Measurements from ENCODE around the gene RBBP5. TPM values are rescaled to one million over a fixed set of nuclear protein-coding genes. Genes with fewer than 3 reads are reported as not detected.
"Not testable (repeated sequence)": the region's sequence is repeated elsewhere in the genome, so short reads cannot be mapped to it uniquely, and the experiment has no call there.

RBBP5 gene
- total and polyA plus RNA-seq, 10 donors = 4.2 to 23.4 (median 17.7) TPM

DNA sequence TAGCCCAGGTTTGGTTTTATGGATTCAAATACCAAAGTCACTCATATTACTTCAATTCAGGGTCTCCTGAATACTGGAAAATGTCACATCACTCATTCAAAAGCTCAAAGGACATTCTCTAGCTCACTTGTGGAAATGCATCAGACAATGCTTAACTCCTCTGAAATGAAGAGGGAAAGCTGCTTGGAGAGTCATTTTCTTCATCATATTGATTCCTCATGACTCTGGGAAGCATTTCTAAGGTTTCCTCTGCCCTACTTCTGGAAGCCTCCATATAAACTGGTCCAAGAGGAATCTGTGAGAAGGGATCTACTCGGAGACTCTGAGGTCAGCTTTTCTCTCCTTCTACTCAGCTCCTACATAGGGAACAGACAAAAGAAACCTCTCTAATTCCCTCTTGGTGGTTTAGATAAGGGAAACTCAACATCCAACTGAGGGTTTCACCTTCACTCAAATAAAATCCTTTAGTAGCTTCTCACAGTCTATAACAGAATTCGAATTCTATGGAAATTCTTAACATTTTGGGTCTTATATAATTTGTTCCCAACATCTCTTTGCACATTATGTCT lies 36.4 kb upstream of the RBBP5 start:
- peaks cover 0 to 27% (median 21%) of the 10 kb centered on the region in 8 donors for H3K9me3 ChIP-seq
- H3K36me3 ChIP-seq = peaks cover 14 to 100% (median 95%) of the 10 kb centered on the region in 6 donors
- H3K4me3 ChIP-seq = no peak overlapping the region
- 93 to 100% (median 95%) methylated on average over 2 of the region's 2 CpGs for WGBS, 5 donors
- no peak for DNase-seq
- intact Hi-C loops (cut with DNase I; ENCODE audit: low total_unique reads) = no loop called here
- TF ChIP-seq CTCF (IDR thresholded peaks at IDR 0.05 in 8 of 11, conservative IDR thresholded peaks at IDR 0.05 in 3 of 11) (no peak), POLR2AphosphoS5 (IDR thresholded peaks at IDR 0.05) (no peak), POLR2A (IDR thresholded peaks at IDR 0.05) (no peak)
- H3K27me3 ChIP-seq (replicated peaks in 1 of 7) = no peaks in the 10 kb centered on the region
- no peaks in the 10 kb centered on the region for H3K4me1 ChIP-seq
- no peak overlapping the region for H3K27ac ChIP-seq

- H3K4me3 ChIP-seq; H3K27me3 ChIP-seq (replicated peaks in 1 of 7); H3K27ac ChIP-seq; intact Hi-C loops (cut with DNase I; ENCODE audit: low total_unique reads); DNase-seq; H3K4me1 ChIP-seq: not testable (repeated sequence)
- peaks cover 0 to 27% (median 21%) of the 10 kb centered on the region in 8 donors for H3K9me3 ChIP-seq
- WGBS, 5 donors = 76 to 100% (median 97%) methylated on average over 2 to 3 of the region's 3 CpGs
- H3K36me3 ChIP-seq = peaks cover 14 to 98% (median 85%) of the 10 kb centered on the region in 6 donors
Observed at GRCh38 chr1:205155665-205156377, 34.0 kb upstream of the RBBP5 start.

DNA sequence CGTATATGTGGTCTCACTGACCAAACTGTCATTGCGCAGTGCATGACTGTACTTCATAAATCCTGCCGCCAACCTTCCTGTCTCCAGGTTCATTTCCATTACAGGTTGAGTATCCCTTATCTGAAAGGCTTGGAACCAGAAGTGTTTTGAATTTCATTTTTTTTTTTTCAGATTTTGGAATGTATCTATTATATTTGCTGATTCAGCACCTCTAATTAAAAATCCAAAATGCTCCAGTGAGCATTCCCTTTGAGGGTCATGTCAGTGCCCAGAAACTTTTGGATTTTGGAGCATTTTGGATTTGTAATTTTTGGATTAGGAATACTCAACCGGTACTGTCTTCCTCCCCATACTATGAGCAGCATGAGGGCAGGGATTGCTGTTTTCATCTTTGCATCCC lies 30.7 kb upstream of the RBBP5 start:
- Histone ChIP-seq H3K9me3 (peaks cover 0 to 23% (median 21%) of the 10 kb centered on the region in 8 donors), H3K27me3 (replicated peaks in 1 of 7) (no peaks in the 10 kb centered on the region), H3K4me1 (no peaks in the 10 kb centered on the region), H3K36me3 (peaks cover 11 to 98% (median 72%) of the 10 kb centered on the region in 6 donors), H3K4me3 (no peak overlapping the region), H3K27ac (no peak overlapping the region)
- WGBS, 5 donors = 92 to 98% (median 97%) methylated on average over 4 of the region's 4 CpGs
- no peak for TF ChIP-seq POLR2A (IDR thresholded peaks at IDR 0.05)
- intact Hi-C loops (cut with DNase I; ENCODE audit: low total_unique reads) = no loop called here
- DNase-seq = no peak

DNA sequence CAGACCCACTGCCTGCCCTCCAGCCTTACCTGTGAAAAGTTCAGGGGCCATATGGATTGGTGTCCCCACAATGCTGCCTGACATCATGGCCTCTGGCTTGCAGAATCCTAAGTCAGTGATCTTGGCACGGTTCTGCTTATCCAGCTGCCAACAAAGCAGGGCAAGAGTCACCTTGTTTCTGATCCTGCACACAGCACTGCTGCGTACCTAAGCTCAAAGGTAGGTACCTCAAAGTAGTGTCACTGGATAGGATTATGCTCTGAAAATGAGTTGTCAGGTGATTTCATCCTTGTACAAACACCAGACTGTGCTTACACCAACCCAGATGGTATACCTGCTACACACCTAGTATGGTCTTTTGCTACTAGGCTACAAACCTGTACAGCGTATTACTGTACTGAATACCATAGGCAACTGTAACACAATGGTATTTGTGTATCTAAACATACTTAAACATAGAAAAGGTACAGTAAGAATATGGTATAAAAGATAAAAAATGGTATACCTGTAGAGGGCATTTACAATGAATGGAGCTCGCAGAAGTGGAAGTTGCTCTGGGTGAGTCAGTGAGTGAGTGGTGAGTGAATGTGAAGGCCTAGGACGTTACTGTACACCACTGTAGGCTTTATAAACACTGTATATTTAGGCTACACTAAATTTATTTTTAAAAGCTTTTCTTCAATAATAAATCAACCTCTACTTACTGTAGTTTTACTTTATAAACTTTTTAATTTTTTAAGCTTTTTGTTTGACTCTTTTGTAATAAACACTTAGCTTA lies 29.1 kb upstream of the RBBP5 start:
- Histone ChIP-seq H3K36me3 (peaks cover under 1 to 98% (median 69%) of the 10 kb centered on the region in 6 donors), H3K27ac (no peak overlapping the region), H3K27me3 (replicated peaks in 1 of 7) (no peaks in the 10 kb centered on the region), H3K9me3 (peaks cover 0 to 6% (median 4%) of the 10 kb centered on the region in 8 donors), H3K4me3 (no peak overlapping the region), H3K4me1 (no peaks in the 10 kb centered on the region)
- no peak for TF ChIP-seq CTCF (IDR thresholded peaks at IDR 0.05 in 8 of 11, conservative IDR thresholded peaks at IDR 0.05 in 3 of 11)
- no peak for TF ChIP-seq POLR2AphosphoS5 (IDR thresholded peaks at IDR 0.05)
- TF ChIP-seq POLR2A (IDR thresholded peaks at IDR 0.05) = no peak
- no peak for DNase-seq
- 76 to 96% (median 94%) methylated on average over 5 of the region's 5 CpGs for WGBS, 5 donors
- intact Hi-C loops (cut with DNase I; ENCODE audit: low total_unique reads) = no loop called here

Measured in spleen (tissue), 11 donors.